ENCODE measurements around the gene THAP2.

- no peak for TF ChIP-seq CTCF (conservative IDR thresholded peaks at IDR 0.05; ENCODE audit: low read depth, low read length)
- no peak for TF ChIP-seq EZH2 (IDR thresholded peaks at IDR 0.05; ENCODE audit: borderline replicate concordance, low read depth, low read length, poor library complexity, severe bottlenecking)
These were observed 20.0 kb downstream of the THAP2 start for GRCh38 chr12:71684081-71684480.

All from A673 (cell line).